ENCODE data around the gene CACNG7.

Gene CACNG7

GRCh38 chr19:53966931-53967330 lies 57.9 kb downstream of the CACNG7 start:
- intact Hi-C loops (cut with DNase I): no loop called here
- no peak for DNase-seq

GRCh38 chr19:53969366-53969765 lies 60.3 kb downstream of the CACNG7 start:
- intact Hi-C loops (cut with DNase I): no loop called here
- DNase-seq: no peak

- DNase-seq: no peak
- intact Hi-C loops (cut with DNase I): no loop called here
Observed at GRCh38 chr19:53971673-53972072, 62.6 kb downstream of the CACNG7 start.

GRCh38 chr19:53977429-53977990 lies 68.4 kb downstream of the CACNG7 start:
- peak; percentile 61 to 95 (median 87) for DNase-seq
- intact Hi-C loops (cut with DNase I): loop anchor here (2.0 kb wide), 1 partner anchor 69 kb away; the partner anchor contains the start of gene CACNG7

- peak; percentile 71 to 96 (median 90) for DNase-seq
- intact Hi-C loops (cut with DNase I): loop anchor here (2.0 kb wide), 1 partner anchor 69 kb away; the partner anchor contains the start of gene CACNG7
Observed at GRCh38 chr19:53977991-53978731, 69.1 kb downstream of the CACNG7 start.

GRCh38 chr19:53978975-53979801 lies 70.1 kb downstream of the CACNG7 start:
- no peak for DNase-seq
- intact Hi-C loops (cut with DNase I): no loop called here

GRCh38 chr19:53980539-53981375 lies 71.7 kb downstream of the CACNG7 start:
- intact Hi-C loops (cut with DNase I): no loop called here
- no peak for DNase-seq

- intact Hi-C loops (cut with DNase I): no loop called here
- DNase-seq: no peak
Observed at GRCh38 chr19:53981376-53981951, 72.4 kb downstream of the CACNG7 start.

- no peak for DNase-seq
- intact Hi-C loops (cut with DNase I): no loop called here
Observed at GRCh38 chr19:53982001-53982451, 72.9 kb downstream of the CACNG7 start.

GRCh38 chr19:53982611-53983010 lies 73.5 kb downstream of the CACNG7 start:
- intact Hi-C loops (cut with DNase I): no loop called here
- DNase-seq: peak in 1 of 42 donors; percentile 46

GRCh38 chr19:53983457-53984289 lies 74.6 kb downstream of the CACNG7 start:
- peak in 2 of 42 donors; percentile 18 to 27 for DNase-seq
- intact Hi-C loops (cut with DNase I): no loop called here

- DNase-seq: no peak
- intact Hi-C loops (cut with DNase I): no loop called here
Observed at GRCh38 chr19:53985863-53986262, 76.8 kb downstream of the CACNG7 start.

- intact Hi-C loops (cut with DNase I): no loop called here
- no peak for DNase-seq
Observed at GRCh38 chr19:53988981-53989380, 79.9 kb downstream of the CACNG7 start.

GRCh38 chr19:53989600-53990533 lies 80.8 kb downstream of the CACNG7 start:
- DNase-seq: peak in 1 of 42 donors; percentile 48
- intact Hi-C loops (cut with DNase I): no loop called here

GRCh38 chr19:53991224-53992113 lies 82.4 kb downstream of the CACNG7 start, which contains the start of gene CACNG6:
Gene CACNG6 (plus strand): TSS chr19:53991637. CDS start chr19:53992878, 1,241 bp downstream.
- no peak for DNase-seq
- intact Hi-C loops (cut with DNase I): no loop called here

Data from head of caudate nucleus (tissue), 42 donors.